Transverse colon (tissue), 4 donors: Measurements from ENCODE around the gene RIN3. TPM values are rescaled to one million over a fixed set of nuclear protein-coding genes. Genes with fewer than 3 reads are reported as not detected.

Experiments used
- DNase-seq: peaks from one replicate; pipeline ENCODE4 v3.0.0-alpha.2; 2019
- H3K27ac ChIP-seq, 4 donors: fragments of 200-600 bp; sonication (generic); 2 replicates each; pipeline ENCODE4 v1.5.1; 2016 to 2018; ENCODE audit warnings: inconsistent platforms in 4 of 4
- H3K27me3 ChIP-seq: fragments of 200-600 bp; sonication (generic); 2 replicates; pipeline ENCODE4 v1.5.1; 2017; ENCODE audit warnings: inconsistent platforms
- H3K36me3 ChIP-seq, 4 donors: fragments of 200-600 bp; sonication (generic); 2 replicates each; pipeline ENCODE4 v1.5.1; 2017 to 2019; ENCODE audit warnings: inconsistent platforms in 4 of 4
- H3K4me1 ChIP-seq, 4 donors: fragments of 200-600 bp; sonication (generic); 2 replicates each; pipeline ENCODE4 v1.5.1; 2017 to 2020; ENCODE audit warnings: inconsistent platforms in 4 of 4
- H3K4me3 ChIP-seq, 4 donors: fragments of 200-600 bp; sonication (generic); 1 replicate in 1 of 4; 2 replicates in 3 of 4; pipeline versions ENCODE4 v1.5.1 to v1.6.1; 2017 to 2019; ENCODE audit warnings: inconsistent platforms in 4 of 4
- H3K9me3 ChIP-seq, 2 donors: fragments of 200-600 bp; sonication (generic); 2 replicates each; pipeline ENCODE4 v1.5.1; 2017 to 2019; ENCODE audit warnings: inconsistent platforms in 2 of 2
- CTCF ChIP-seq, 5 experiments: fragments of 200-600 bp in 3 of 5; fragments of 450-650 bp in 2 of 5; sonication (generic) in 3 of 5; IDR thresholded peaks; 1 replicate in 2 of 5; 2 replicates in 3 of 5; pipeline ENCODE4 v1.5.1; 2016 to 2017; ENCODE audit warnings: antibody characterized with exemption in 5 of 5, inconsistent platforms in 3 of 5, mild to moderate bottlenecking in 2 of 5, moderate library complexity in 1 of 5
- EP300 ChIP-seq: sonication (generic); formaldehyde crosslinking; IDR thresholded peaks from one replicate; pipeline ENCODE4 v1.6.1; 2017; ENCODE audit warnings: antibody characterized with exemption, low read depth
- POLR2A ChIP-seq: fragments of 450-650 bp; IDR thresholded peaks from one replicate; pipeline ENCODE4 v1.6.1; 2016; ENCODE audit warnings: antibody characterized with exemption, mild to moderate bottlenecking, moderate library complexity
- POLR2AphosphoS5 ChIP-seq, 3 donors: sonication (generic); formaldehyde crosslinking; IDR thresholded peaks; one replicate each; pipeline ENCODE4 v1.6.1; 2016; ENCODE audit warnings: antibody characterized with exemption in 3 of 3
- WGBS, 2 donors: methylation state at CpG; one replicate each; pipeline ENCODE4 v1.1.5; 2018; ENCODE audit warnings: low coverage in 1 of 2; 5-methylcytosine and 5-hydroxymethylcytosine counted together
- in situ Hi-C, 4 donors: fragments of 200-750 bp; cut with MboI; loops; one replicate each; pipeline versions ENCODE4 v1.15.0 to v1.15.1; 2017; ENCODE audit warnings: low sequenced_read_pairs in 3 of 4, low pct_ligation_motif_present in 1 of 4, low pct_unique_long_range_greater_than_20kb in 1 of 4
- intact Hi-C: fragments of 100-400 bp; cut with DNase I; formaldehyde crosslinking; loops from one replicate; pipeline ENCODE4 v1.15.1; 2023; ENCODE audit warnings: low total_unique reads
- total RNA-seq, 4 donors: library from RNA; depleted of rRNA; stranded (reverse); fragments of >200 nt; gene quantifications; one replicate each; pipeline ENCODE4 v1.1.0, GENCODE V29; 2016

RIN3 gene
- total RNA-seq, 4 donors from 2014 or later = 16.2 to 24.3 (median 20.7) TPM

GRCh38 chr14:92590941-92591340 lies 77.4 kb downstream of the RIN3 start:
- peaks cover 11 to 29% (median 13%) of the 10 kb centered on the region in 4 donors for H3K4me1 ChIP-seq
- TF ChIP-seq POLR2A (no peak), CTCF (IDR thresholded peaks at IDR 0.05) (no peak)
- in situ Hi-C loops = no loop called here
- no peak overlapping the region for H3K27ac ChIP-seq
- no peaks in the 10 kb centered on the region for H3K27me3 ChIP-seq
- H3K4me3 ChIP-seq = no peak overlapping the region
- no peak for DNase-seq
- H3K36me3 ChIP-seq = no peaks in the 10 kb centered on the region
- 0 to 46% methylated on average over 1 to 2 of the region's 2 CpGs for WGBS, 2 donors
- intact Hi-C loops = no loop called here
- H3K9me3 ChIP-seq = no peaks in the 10 kb centered on the region

GRCh38 chr14:92591346-92591745 lies 77.8 kb downstream of the RIN3 start:
- TF ChIP-seq POLR2A = no peak
- TF ChIP-seq EP300 = no peak
- no peak for TF ChIP-seq CTCF (IDR thresholded peaks at IDR 0.05)
- no peak for TF ChIP-seq POLR2AphosphoS5 (IDR thresholded peaks at IDR 0.05)
- H3K9me3 ChIP-seq = no peaks in the 10 kb centered on the region
- H3K4me1 ChIP-seq = peaks cover 8 to 30% (median 11%) of the 10 kb centered on the region in 4 donors
- in situ Hi-C loops (no loop called here), intact Hi-C loops (no loop called here)
- H3K27me3 ChIP-seq = no peaks in the 10 kb centered on the region
- H3K4me3 ChIP-seq = no peak overlapping the region
- H3K27ac ChIP-seq = no peak overlapping the region
- no peaks in the 10 kb centered on the region for H3K36me3 ChIP-seq
- DNase-seq = no peak

GRCh38 chr14:92595267-92595666 lies 81.7 kb downstream of the RIN3 start:
- Histone ChIP-seq H3K27me3 (no peaks in the 10 kb centered on the region), H3K4me3 (no peak overlapping the region), H3K36me3 (no peaks in the 10 kb centered on the region), H3K27ac (no peak overlapping the region), H3K9me3 (no peaks in the 10 kb centered on the region), H3K4me1 (peaks cover 0 to 10% (median 3%) of the 10 kb centered on the region in 4 donors)
- in situ Hi-C loops (no loop called here), intact Hi-C loops (no loop called here)
- TF ChIP-seq CTCF (IDR thresholded peaks at IDR 0.05) (no peak), EP300 (no peak), POLR2AphosphoS5 (IDR thresholded peaks at IDR 0.05) (no peak), POLR2A (no peak)
- 98 to 100% methylated on average over 3 of the region's 3 CpGs for WGBS, 2 donors
- DNase-seq = no peak

- in situ Hi-C loops (no loop called here), intact Hi-C loops (no loop called here)
- H3K4me1 ChIP-seq = peaks cover 0 to 6% (median 4%) of the 10 kb centered on the region in 4 donors
- peak in 1 of 5 experiments; percentile 18 for TF ChIP-seq CTCF (IDR thresholded peaks at IDR 0.05)
- TF ChIP-seq POLR2A = no peak
- TF ChIP-seq POLR2AphosphoS5 (IDR thresholded peaks at IDR 0.05) = no peak
- WGBS, 2 donors = 79% methylated on average over 4 to 9 of the region's 9 CpGs
- no peak overlapping the region for H3K27ac ChIP-seq
- no peak overlapping the region for H3K4me3 ChIP-seq
- no peaks in the 10 kb centered on the region for H3K36me3 ChIP-seq
- no peak for DNase-seq
- no peaks in the 10 kb centered on the region for H3K27me3 ChIP-seq
- H3K9me3 ChIP-seq = no peaks in the 10 kb centered on the region
Measured at GRCh38 chr14:92596331-92596907, 82.8 kb downstream of the RIN3 start.
